ENCODE results near the gene MGRN1. TPM values are rescaled to one million over a fixed set of nuclear protein-coding genes. Genes with fewer than 3 reads are reported as not detected.

MGRN1 gene
- total RNA-seq, 1 donor from 2014 or later, result 91.5 TPM

DNA sequence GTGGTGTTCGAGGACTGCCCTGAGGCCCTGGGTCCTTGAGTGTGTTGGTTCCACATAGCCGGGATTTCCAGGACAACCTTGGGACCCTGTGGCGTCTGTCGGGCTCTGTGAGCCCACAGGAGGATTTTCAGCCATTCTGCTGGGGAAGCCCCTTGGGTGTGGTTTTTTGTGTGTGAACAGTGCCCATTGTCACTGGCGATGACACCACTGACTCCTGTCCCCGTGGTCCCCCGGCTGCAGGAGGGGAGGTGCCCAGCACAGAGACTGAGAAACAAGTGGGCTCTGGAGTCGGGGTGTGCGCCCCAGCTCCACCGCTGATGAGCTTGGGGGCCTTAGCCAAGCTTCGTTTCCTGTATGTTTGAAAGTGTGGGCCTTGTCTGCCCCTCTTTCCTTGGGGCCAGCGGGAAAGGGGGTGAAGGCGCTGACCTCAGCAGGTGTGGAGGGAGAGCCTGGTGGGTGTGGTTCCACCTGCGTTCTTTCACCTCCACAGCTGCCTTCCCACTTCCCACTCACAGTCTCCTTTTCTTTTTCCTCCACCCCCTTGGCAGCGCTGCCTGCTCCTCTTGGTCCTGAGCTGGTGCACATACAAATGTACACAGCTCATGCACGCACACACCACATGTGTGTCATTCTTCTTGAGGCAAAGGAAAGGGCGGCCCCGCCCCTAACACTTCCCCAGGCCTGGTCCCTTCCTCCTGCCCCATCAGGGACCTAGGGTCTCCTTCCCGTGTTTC lies 16.1 kb downstream of the MGRN1 start:
- Histone ChIP-seq H3K4me2 (ENCODE audit: low read length) (no peak overlapping the region), H3K4me1 (ENCODE audit: insufficient read depth, low read length) (peaks cover 4% of the 10 kb centered on the region), H3K27ac (ENCODE audit: low read depth, low read length) (no peak overlapping the region), H3K36me3 (ENCODE audit: insufficient read depth, low read length) (no peaks in the 10 kb centered on the region), H4K20me1 (ENCODE audit: insufficient read depth, low read length) (peaks cover 94% of the 10 kb centered on the region), H3K9ac (ENCODE audit: low read length) (no peak overlapping the region), H3K9me3 (ENCODE audit: insufficient read depth, low read depth, low read length) (no peaks in the 10 kb centered on the region), H2AFZ (ENCODE audit: low read depth, low read length) (no peak overlapping the region), H3K27me3 (ENCODE audit: insufficient read depth, low read length) (no peaks in the 10 kb centered on the region), H3K79me2 (ENCODE audit: insufficient read depth, low read length) (peaks cover 98% of the 10 kb centered on the region), H3K4me3 (ENCODE audit: insufficient read depth, low read depth, low read length) (no peak overlapping the region)
- no peak overlapping the region for H3K4me3 Mint-ChIP-seq (ENCODE audit: unreplicated experiment)
- no peaks in the 10 kb centered on the region for H3K9me3 Mint-ChIP-seq (ENCODE audit: unreplicated experiment)
- FAIRE-seq (no peak), DNase-seq (ENCODE audit: low read depth) (no peak)
- no peak overlapping the region for H3K27ac Mint-ChIP-seq (ENCODE audit: unreplicated experiment)
- peaks cover 11% of the 10 kb centered on the region for H3K4me1 Mint-ChIP-seq (ENCODE audit: low read depth, unreplicated experiment)
- no peak for TF ChIP-seq EZH2 (IDR thresholded peaks at IDR 0.05; ENCODE audit: insufficient read depth, low read length)
- TF ChIP-seq, protein P1, sequence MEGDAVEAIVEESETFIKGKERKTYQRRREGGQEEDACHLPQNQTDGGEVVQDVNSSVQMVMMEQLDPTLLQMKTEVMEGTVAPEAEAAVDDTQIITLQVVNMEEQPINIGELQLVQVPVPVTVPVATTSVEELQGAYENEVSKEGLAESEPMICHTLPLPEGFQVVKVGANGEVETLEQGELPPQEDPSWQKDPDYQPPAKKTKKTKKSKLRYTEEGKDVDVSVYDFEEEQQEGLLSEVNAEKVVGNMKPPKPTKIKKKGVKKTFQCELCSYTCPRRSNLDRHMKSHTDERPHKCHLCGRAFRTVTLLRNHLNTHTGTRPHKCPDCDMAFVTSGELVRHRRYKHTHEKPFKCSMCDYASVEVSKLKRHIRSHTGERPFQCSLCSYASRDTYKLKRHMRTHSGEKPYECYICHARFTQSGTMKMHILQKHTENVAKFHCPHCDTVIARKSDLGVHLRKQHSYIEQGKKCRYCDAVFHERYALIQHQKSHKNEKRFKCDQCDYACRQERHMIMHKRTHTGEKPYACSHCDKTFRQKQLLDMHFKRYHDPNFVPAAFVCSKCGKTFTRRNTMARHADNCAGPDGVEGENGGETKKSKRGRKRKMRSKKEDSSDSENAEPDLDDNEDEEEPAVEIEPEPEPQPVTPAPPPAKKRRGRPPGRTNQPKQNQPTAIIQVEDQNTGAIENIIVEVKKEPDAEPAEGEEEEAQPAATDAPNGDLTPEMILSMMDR (IDR thresholded peaks at IDR 0.05; ENCODE audit: insufficient read depth, low read depth, low read length), result no peak
- peaks cover 16% of the 10 kb centered on the region for H3K36me3 Mint-ChIP-seq (ENCODE audit: low read depth, unreplicated experiment)
- H3K27me3 Mint-ChIP-seq (ENCODE audit: low read depth, unreplicated experiment), result no peaks in the 10 kb centered on the region

GRCh38 chr16:4641306-4641687 lies 16.7 kb downstream of the MGRN1 start:
- FAIRE-seq (no peak), DNase-seq (ENCODE audit: low read depth) (no peak)
- Histone ChIP-seq H4K20me1 (ENCODE audit: insufficient read depth, low read length) (peaks cover 94% of the 10 kb centered on the region), H3K27ac (ENCODE audit: low read depth, low read length) (no peak overlapping the region), H3K4me2 (ENCODE audit: low read length) (no peak overlapping the region), H3K9me3 (ENCODE audit: insufficient read depth, low read depth, low read length) (no peaks in the 10 kb centered on the region), H3K4me1 (ENCODE audit: insufficient read depth, low read length) (peaks cover 4% of the 10 kb centered on the region), H3K27me3 (ENCODE audit: insufficient read depth, low read length) (no peaks in the 10 kb centered on the region), H2AFZ (ENCODE audit: low read depth, low read length) (no peak overlapping the region), H3K79me2 (ENCODE audit: insufficient read depth, low read length) (peaks cover 98% of the 10 kb centered on the region), H3K9ac (ENCODE audit: low read length) (no peak overlapping the region), H3K36me3 (ENCODE audit: insufficient read depth, low read length) (no peaks in the 10 kb centered on the region), H3K4me3 (ENCODE audit: insufficient read depth, low read depth, low read length) (no peak overlapping the region)
- Mint-ChIP-seq H3K36me3 (ENCODE audit: low read depth, unreplicated experiment) (peaks cover 15% of the 10 kb centered on the region), H3K4me3 (ENCODE audit: unreplicated experiment) (no peak overlapping the region), H3K9me3 (ENCODE audit: unreplicated experiment) (no peaks in the 10 kb centered on the region), H3K27ac (ENCODE audit: unreplicated experiment) (no peak overlapping the region), H3K4me1 (ENCODE audit: low read depth, unreplicated experiment) (peaks cover 11% of the 10 kb centered on the region), H3K27me3 (ENCODE audit: low read depth, unreplicated experiment) (no peaks in the 10 kb centered on the region)
- no peak for TF ChIP-seq EZH2 (IDR thresholded peaks at IDR 0.05; ENCODE audit: insufficient read depth, low read length)
- TF ChIP-seq, protein P1 (IDR thresholded peaks at IDR 0.05; ENCODE audit: insufficient read depth, low read depth, low read length), result no peak

DNA sequence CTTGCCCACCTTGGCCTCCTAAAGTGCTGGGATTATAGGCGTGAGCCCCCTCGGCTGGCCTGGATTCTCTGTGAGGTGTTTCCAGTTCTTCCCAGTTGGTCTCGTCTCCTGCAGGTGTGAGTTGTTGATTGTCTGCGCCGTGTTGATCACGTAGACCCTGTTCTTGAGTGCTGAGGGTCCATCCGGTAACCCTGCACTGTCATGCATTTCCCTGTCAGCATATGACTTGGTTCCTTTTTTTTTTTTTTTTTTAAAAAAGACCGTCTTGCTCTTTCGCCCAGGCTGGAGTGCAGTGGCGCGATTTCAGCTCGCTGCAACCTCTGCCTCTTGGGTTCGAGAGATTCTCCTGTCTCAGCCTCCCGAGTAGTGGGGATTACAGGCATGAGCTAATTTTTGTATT lies 17.3 kb downstream of the MGRN1 start:
- no peak overlapping the region for H3K4me3 Mint-ChIP-seq (ENCODE audit: unreplicated experiment)
- H3K4me2 ChIP-seq (ENCODE audit: low read length), result no peak overlapping the region
- H3K27ac ChIP-seq (ENCODE audit: low read depth, low read length), result no peak overlapping the region
- peaks cover 95% of the 10 kb centered on the region for H4K20me1 ChIP-seq (ENCODE audit: insufficient read depth, low read length)
- no peak overlapping the region for H3K27ac Mint-ChIP-seq (ENCODE audit: unreplicated experiment)
- FAIRE-seq (no peak), DNase-seq (ENCODE audit: low read depth) (no peak)
- no peak overlapping the region for H3K9ac ChIP-seq (ENCODE audit: low read length)
- no peaks in the 10 kb centered on the region for H3K27me3 Mint-ChIP-seq (ENCODE audit: low read depth, unreplicated experiment)
- H3K36me3 Mint-ChIP-seq (ENCODE audit: low read depth, unreplicated experiment), result peaks cover 12% of the 10 kb centered on the region
- no peaks in the 10 kb centered on the region for H3K27me3 ChIP-seq (ENCODE audit: insufficient read depth, low read length)
- H2AFZ ChIP-seq (ENCODE audit: low read depth, low read length), result no peak overlapping the region
- no peaks in the 10 kb centered on the region for H3K9me3 ChIP-seq (ENCODE audit: insufficient read depth, low read depth, low read length)
- TF ChIP-seq EZH2 (IDR thresholded peaks at IDR 0.05; ENCODE audit: insufficient read depth, low read length), result no peak
- TF ChIP-seq, protein P1 (IDR thresholded peaks at IDR 0.05; ENCODE audit: insufficient read depth, low read depth, low read length), result no peak
- H3K79me2 ChIP-seq (ENCODE audit: insufficient read depth, low read length), result peaks cover 99% of the 10 kb centered on the region
- H3K9me3 Mint-ChIP-seq (ENCODE audit: unreplicated experiment), result no peaks in the 10 kb centered on the region
- H3K36me3 ChIP-seq (ENCODE audit: insufficient read depth, low read length), result no peaks in the 10 kb centered on the region
- peaks cover 11% of the 10 kb centered on the region for H3K4me1 Mint-ChIP-seq (ENCODE audit: low read depth, unreplicated experiment)
- peaks cover 4% of the 10 kb centered on the region for H3K4me1 ChIP-seq (ENCODE audit: insufficient read depth, low read length)
- no peak overlapping the region for H3K4me3 ChIP-seq (ENCODE audit: insufficient read depth, low read depth, low read length)

Data from astrocyte (in vitro differentiated cells and primary cell).